Esophagus (tissue), 2 donors: ENCODE measurements around the gene VARS2. TPM values are rescaled to one million over a fixed set of nuclear protein-coding genes. Genes with fewer than 3 reads are reported as not detected.

Source experiments
- H3K27ac ChIP-seq, 2 donors: one replicate each; pipeline ENCODE4 v1.5.1; 2013; ENCODE audit warnings: low read depth in 2 of 2, mild to moderate bottlenecking in 2 of 2, inconsistent platforms in 1 of 2, low read length in 1 of 2, moderate library complexity in 1 of 2
- H3K27me3 ChIP-seq, 2 donors: one replicate each; pipeline ENCODE4 v1.6.1; 2013; ENCODE audit warnings: low read length in 2 of 2, control low read depth in 1 of 2, mild to moderate bottlenecking in 1 of 2; ENCODE audit not compliant: insufficient read depth in 2 of 2, control insufficient read depth in 1 of 2
- H3K36me3 ChIP-seq, 2 donors: one replicate each; pipeline ENCODE4 v1.6.1; 2013; ENCODE audit warnings: low read length in 1 of 2; ENCODE audit not compliant: control insufficient read depth in 2 of 2, insufficient read depth in 2 of 2
- H3K4me1 ChIP-seq, 2 donors: one replicate each; pipeline ENCODE4 v1.6.1; 2013; ENCODE audit warnings: low read length in 1 of 2; ENCODE audit not compliant: control insufficient read depth in 2 of 2, insufficient read depth in 2 of 2
- H3K4me3 ChIP-seq, 2 donors: one replicate each; pipeline ENCODE4 v1.5.1; 2013; ENCODE audit warnings: low read length in 2 of 2, mild to moderate bottlenecking in 2 of 2, low read depth in 1 of 2, moderate library complexity in 1 of 2
- H3K9me3 ChIP-seq, 2 donors: one replicate each; pipeline ENCODE4 v1.6.1; 2013; ENCODE audit warnings: mild to moderate bottlenecking in 2 of 2, low read depth in 1 of 2, low read length in 1 of 2, moderate library complexity in 1 of 2; ENCODE audit not compliant: control insufficient read depth in 2 of 2, insufficient read depth in 1 of 2
- WGBS, 2 donors: extraction: QIAGEN DNeasy Blood & Tissue Kit; methylation state at CpG; one replicate each; pipeline ENCODE4 v1.1.7; 2013; 5-methylcytosine and 5-hydroxymethylcytosine counted together
- polyA plus RNA-seq, 2 donors: library from polyadenylated mRNA; stranded (reverse); fragments of 200-250 nt; gene quantifications; one replicate each; pipeline ENCODE4 v1.2.3, GENCODE V29; 2013
- donor health status: healthy with polysubstance abuse.
- donor health status: Bipolar disorder and iron deficiency.

The VARS2 gene
- polyA plus RNA-seq, 2 donors: 30.0 to 81.5 TPM

DNA sequence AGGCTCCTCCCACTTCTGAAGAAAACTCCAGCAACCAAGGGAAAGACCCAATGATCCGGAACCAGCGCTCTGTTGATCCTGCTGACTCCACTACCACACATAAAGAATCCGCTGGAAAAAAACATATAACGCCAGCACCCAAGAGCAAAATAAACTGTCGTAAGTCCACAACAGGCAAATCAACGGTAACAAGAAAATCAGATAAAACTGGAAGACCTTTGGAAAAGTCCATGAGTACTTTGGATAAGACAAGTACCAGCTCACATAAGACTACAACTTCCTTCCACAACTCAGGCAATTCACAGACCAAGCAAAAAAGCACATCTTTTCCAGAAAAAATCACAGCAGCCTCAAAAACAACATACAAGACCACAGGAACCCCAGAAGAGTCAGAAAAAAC is 34.8 kb downstream of the VARS2 start:
- H3K27ac ChIP-seq: no peak overlapping the region

DNA sequence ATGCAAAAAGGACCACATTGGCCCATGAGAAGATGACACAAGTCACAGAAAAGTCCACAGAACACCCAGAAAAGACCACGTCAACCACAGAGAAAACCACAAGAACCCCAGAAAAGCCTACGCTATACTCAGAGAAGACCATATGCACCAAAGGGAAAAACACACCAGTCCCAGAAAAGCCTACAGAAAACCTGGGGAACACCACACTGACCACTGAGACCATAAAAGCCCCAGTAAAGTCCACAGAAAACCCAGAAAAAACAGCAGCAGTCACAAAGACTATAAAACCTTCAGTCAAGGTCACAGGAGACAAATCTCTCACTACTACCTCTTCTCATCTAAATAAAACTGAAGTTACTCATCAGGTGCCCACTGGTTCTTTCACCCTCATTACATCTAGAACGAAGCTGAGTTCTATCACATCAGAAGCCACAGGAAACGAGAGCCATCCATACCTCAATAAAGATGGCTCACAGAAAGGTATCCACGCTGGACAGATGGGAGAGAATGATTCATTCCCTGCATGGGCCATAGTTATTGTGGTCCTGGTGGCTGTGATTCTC is 38.0 kb downstream of the VARS2 start:
- 80 to 89% methylated on average over 5 of the region's 5 CpGs for WGBS, 2 donors
- Histone ChIP-seq H3K9me3 (peaks cover 0 to 6% of the 10 kb centered on the region in 2 donors), H3K27ac (no peak overlapping the region), H3K4me1 (peaks cover 0 to 4% of the 10 kb centered on the region in 2 donors), H3K36me3 (no peaks in the 10 kb centered on the region), H3K4me3 (no peak overlapping the region), H3K27me3 (peaks cover 0 to 3% of the 10 kb centered on the region in 2 donors)

More for the DNA sequence above, 34.8 kb downstream of the VARS2 start:
- no peaks in the 10 kb centered on the region for H3K36me3 ChIP-seq
- H3K4me1 ChIP-seq: no peaks in the 10 kb centered on the region
- H3K4me3 ChIP-seq: no peak overlapping the region
- no peaks in the 10 kb centered on the region for H3K27me3 ChIP-seq
- 89 to 95% methylated on average over 6 of the region's 6 CpGs for WGBS, 2 donors
- peaks cover 0 to 6% of the 10 kb centered on the region in 2 donors for H3K9me3 ChIP-seq

DNA sequence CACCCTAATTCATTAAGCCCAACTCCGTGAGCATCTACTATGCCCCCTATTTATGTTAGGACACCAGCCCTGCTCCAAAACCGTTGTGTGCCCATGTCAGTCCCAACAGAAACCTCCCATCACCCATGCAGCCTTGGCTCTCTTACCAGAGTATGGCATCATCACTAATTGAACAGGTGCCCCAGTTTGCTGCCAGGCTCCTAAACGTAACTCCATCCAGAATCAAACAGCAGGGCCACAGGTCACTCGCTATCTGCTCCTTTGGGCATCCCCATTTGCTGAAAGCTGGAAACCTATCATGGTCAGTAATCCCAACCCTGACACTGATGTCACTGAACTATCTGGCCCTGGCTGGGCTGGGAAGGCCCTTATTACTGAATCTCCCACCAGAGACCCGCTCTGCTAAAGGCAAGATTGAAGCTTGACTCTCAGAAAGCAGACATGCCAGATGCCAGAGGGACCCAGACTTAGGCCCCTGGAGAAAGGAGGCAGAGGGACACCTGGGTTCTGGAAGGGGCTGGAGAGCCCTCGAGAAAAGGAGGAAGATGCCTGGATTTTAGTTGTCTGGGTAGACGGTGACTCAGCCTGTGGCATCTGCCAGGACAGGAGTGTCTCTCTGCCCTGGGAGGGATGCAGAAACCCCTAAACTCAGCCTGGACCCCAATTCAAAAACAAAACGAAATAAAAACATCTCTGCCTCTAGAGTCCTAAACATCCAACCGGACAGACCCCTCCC is 40.8 kb downstream of the VARS2 start:
- 54% methylated on average over 9 of the region's 9 CpGs for WGBS, 2 donors
- peaks cover 0 to 4% of the 10 kb centered on the region in 2 donors for H3K4me1 ChIP-seq
- H3K27me3 ChIP-seq: peaks cover 0 to 3% of the 10 kb centered on the region in 2 donors
- H3K4me3 ChIP-seq: no peak overlapping the region
- no peak overlapping the region for H3K27ac ChIP-seq
- H3K9me3 ChIP-seq: peaks cover 0 to 6% of the 10 kb centered on the region in 2 donors
- no peaks in the 10 kb centered on the region for H3K36me3 ChIP-seq

DNA sequence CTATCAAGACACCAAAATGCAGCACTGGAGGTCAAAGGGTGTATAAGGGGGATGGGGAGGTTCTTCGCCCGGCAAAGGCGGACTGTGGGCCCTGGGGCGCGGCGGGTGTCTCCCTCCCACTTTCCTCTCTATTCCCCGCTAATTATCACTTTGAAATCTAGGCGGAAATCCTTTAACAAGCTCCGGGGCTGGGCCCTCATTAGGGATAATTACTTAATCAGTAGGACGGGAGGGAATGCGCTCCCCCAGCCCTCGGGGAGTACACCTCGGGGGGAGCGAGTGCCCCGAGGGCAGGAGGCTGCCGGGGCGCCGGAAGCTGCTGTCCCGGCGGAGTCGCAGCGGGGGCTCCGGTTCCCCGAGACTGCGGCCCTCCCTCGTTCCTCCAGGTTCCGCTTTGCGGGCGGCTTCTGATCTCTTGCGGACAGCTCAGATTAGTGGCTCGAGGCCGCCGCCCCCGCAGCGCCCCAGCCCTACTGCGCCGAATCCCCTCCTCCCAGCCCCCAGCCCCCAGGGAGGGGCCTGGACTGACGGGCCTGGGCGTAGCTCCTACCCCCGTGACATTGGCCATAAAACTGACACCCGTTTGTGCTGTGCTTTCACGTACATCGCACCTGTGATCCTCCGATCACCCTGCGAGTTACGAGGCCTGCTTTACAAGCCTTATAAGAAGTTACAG is 41.5 kb downstream of the VARS2 start:
- H3K27ac ChIP-seq: peak overlapping the region in 1 of 2 donors; percentile 0

DNA sequence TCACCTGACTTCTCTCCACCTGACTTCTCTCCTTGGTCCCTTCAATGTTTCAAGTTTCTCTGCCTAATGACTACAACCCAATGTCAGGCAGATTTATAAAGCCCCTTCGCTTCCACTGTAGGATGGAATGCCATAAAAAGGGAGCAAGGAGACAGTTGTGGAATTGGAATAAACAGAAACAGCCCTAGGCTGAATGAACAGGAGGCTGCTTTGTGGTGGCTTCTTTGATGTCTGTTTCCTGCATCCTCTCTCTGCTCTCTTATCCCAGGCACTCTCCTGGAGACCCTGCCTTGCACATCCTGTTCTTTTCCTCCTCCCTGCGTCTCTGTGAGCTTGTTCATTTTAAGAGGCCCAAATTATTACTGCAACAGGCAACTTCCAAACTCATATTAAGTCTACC is 43.7 kb downstream of the VARS2 start:
- H3K36me3 ChIP-seq: no peaks in the 10 kb centered on the region
- no peak overlapping the region for H3K27ac ChIP-seq
- H3K27me3 ChIP-seq: peaks cover 0 to 3% of the 10 kb centered on the region in 2 donors
- H3K4me1 ChIP-seq: peaks cover 0 to 4% of the 10 kb centered on the region in 2 donors
- 78 to 86% methylated on average over 2 of the region's 2 CpGs for WGBS, 2 donors
- H3K9me3 ChIP-seq: no peaks in the 10 kb centered on the region
- no peak overlapping the region for H3K4me3 ChIP-seq

More for the DNA sequence above, 41.5 kb downstream of the VARS2 start:
- peaks cover 0 to 4% of the 10 kb centered on the region in 2 donors for H3K4me1 ChIP-seq
- H3K27me3 ChIP-seq: peaks cover 0 to 3% of the 10 kb centered on the region in 2 donors
- peaks cover 0 to 6% of the 10 kb centered on the region in 2 donors for H3K9me3 ChIP-seq
- WGBS, 2 donors: 4 to 6% methylated on average over 46 of the region's 46 CpGs
- H3K4me3 ChIP-seq: peak overlapping the region; percentile 37 to 45
- no peaks in the 10 kb centered on the region for H3K36me3 ChIP-seq

DNA sequence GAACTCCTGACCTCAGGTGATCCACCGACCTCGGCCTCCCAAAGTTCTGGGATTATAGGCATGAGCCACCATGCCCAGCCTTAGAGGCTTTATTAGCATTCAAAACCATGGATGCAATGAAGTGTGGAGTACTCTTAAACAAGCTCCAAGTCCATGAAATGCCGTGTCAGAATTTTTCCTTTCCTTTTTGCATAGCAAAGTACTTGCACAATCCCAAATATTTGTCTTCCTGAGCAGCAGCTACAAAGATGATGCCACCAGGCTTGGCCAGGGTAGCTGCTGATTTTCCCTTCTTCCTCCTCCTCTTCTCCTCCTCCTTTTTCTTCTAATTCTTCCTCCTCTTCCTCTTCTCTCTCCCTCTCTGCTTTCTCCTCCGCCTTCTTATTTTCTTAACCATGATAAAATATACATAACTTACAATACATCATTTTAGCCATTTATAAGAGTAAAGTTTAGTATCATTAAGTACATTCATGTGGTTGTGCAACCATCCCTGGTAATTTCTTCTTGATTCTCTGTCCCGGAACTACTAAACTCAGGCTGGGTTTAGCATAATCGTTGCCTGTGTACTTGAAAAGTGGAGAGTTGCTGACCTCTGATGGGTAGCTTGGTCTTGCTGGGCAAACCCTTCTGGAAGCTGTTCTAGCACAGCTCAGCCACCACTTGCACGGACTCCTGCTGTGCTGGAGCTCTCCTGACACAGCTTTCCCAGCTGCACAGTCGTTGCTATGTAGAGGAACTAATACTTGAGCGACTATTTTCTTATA is 47.1 kb downstream of the VARS2 start:
- Histone ChIP-seq H3K9me3 (no peaks in the 10 kb centered on the region), H3K4me3 (no peak overlapping the region), H3K27ac (peak overlapping the region; percentile 29 to 84), H3K36me3 (no peaks in the 10 kb centered on the region), H3K27me3 (no peaks in the 10 kb centered on the region), H3K4me1 (peaks cover 0 to 9% of the 10 kb centered on the region in 2 donors)
- 67 to 71% methylated on average over 9 of the region's 9 CpGs for WGBS, 2 donors

DNA sequence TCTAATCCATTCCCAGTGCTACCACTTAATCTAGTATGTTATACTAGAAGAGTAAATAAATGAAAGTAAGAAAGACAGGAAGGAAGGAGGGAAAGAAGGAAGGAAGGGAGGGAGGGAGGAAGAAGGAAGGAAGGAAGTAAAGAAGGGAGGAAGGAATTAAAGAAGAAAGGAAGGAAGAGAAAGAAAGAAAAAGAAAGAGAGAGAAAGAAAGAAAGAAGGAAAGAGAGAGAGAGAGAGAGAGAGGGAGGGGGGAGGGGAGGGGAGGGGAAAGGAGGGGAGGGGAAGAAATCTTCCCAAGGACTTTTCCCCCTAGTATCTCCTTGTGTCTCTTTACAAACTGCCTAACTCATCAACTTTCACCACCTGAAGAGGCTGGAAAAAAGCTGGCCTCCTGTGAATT is 48.7 kb downstream of the VARS2 start:
- Histone ChIP-seq H3K27me3 (no peaks in the 10 kb centered on the region), H3K4me3 (no peak overlapping the region), H3K4me1 (peaks cover 0 to 9% of the 10 kb centered on the region in 2 donors), H3K9me3 (no peaks in the 10 kb centered on the region), H3K27ac (no peak overlapping the region), H3K36me3 (no peaks in the 10 kb centered on the region)

DNA sequence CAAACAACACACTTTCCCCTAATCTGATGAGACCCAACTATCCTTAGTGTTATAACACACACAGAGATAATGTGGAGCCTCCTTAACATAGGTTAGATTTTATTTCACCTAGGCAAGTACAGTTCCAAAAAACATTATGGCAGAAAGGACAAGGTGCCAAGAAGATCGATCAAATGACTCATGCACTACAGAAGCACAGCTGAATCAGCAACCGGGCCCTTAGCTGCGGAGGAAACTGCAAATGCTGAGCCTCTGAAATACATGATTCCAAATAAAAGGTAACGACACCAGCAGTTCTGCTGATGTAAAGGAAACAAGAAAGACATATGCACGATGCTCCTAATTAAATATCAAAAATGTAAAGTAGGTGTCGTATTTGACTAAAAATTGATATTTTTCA is 49.6 kb downstream of the VARS2 start:
- no peak overlapping the region for H3K4me3 ChIP-seq
- WGBS, 2 donors: 47 to 51% methylated on average over 6 of the region's 6 CpGs
- H3K27ac ChIP-seq: peak overlapping the region; percentile 8 to 29

DNA sequence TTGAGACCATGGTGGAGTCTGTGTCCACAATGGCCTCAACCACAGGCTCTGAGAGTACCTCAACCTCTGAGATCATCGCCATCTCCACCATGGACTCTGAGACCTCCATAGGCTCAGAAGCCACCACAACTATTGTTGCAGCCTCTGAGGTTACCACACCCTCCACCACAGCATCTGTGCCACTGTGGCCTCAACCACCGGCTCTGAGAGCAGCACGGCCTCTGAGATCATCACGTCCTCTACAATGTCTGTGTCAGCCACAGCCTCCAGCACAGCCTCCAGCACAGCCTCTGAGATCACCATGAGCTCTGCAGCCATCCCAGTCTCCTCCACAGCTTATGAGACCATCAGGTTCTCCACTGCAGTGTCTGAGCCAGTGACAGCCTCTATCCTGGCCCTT is 50.0 kb downstream of the VARS2 start:
- H3K9me3 ChIP-seq: no peaks in the 10 kb centered on the region
- H3K36me3 ChIP-seq: no peaks in the 10 kb centered on the region
- H3K27me3 ChIP-seq: no peaks in the 10 kb centered on the region
- H3K4me1 ChIP-seq: peaks cover 0 to 9% of the 10 kb centered on the region in 2 donors
- no peak overlapping the region for H3K4me3 ChIP-seq
- WGBS, 2 donors: 74 to 76% methylated on average over 4 of the region's 4 CpGs
- H3K27ac ChIP-seq: peak overlapping the region; percentile 8 to 29

More for the DNA sequence above, 49.6 kb downstream of the VARS2 start:
- Histone ChIP-seq H3K36me3 (no peaks in the 10 kb centered on the region), H3K4me1 (peaks cover 0 to 9% of the 10 kb centered on the region in 2 donors), H3K9me3 (no peaks in the 10 kb centered on the region), H3K27me3 (no peaks in the 10 kb centered on the region)
